Tibial nerve (tissue), 3 donors: ENCODE data around the gene GPATCH2.

Experiments
- CTCF ChIP-seq, 5 experiments: fragments of 200-600 bp in 3 of 5; fragments of 450-650 bp in 2 of 5; sonication (generic) in 3 of 5; IDR thresholded peaks; one replicate each; pipeline ENCODE4 v1.5.1; 2016 to 2019; ENCODE audit warnings: antibody characterized with exemption in 5 of 5, mild to moderate bottlenecking in 3 of 5, moderate library complexity in 2 of 5
- POLR2A ChIP-seq, 2 donors: fragments of 450-650 bp; IDR thresholded peaks; one replicate each; pipeline ENCODE4 v1.6.1; 2017; ENCODE audit warnings: antibody characterized with exemption in 2 of 2, mild to moderate bottlenecking in 2 of 2, moderate library complexity in 2 of 2

- no peak for TF ChIP-seq CTCF (IDR thresholded peaks at IDR 0.05)
- TF ChIP-seq POLR2A (IDR thresholded peaks at IDR 0.05), result no peak
These were observed 211.7 kb downstream of the GPATCH2 start for GRCh38 chr1:217419194-217419551.
